Measurements from ENCODE around the gene GPR84. TPM values are rescaled to one million over a fixed set of nuclear protein-coding genes. Genes with fewer than 3 reads are reported as not detected.

The GPR84 gene
- total and polyA plus RNA-seq, 2 of the 13 experiments (the other 11 are each of a cell fraction or from before 2014, with no cell fraction given): not detected

- no peak for TF ChIP-seq PTBP1 (IDR thresholded peaks at IDR 0.05; ENCODE audit: low read depth, low read length, poor library complexity, severe bottlenecking)
- TF ChIP-seq ATF4 (CRISPR knock-in tag; IDR thresholded peaks at IDR 0.05): no peak
- peak; percentile 83 for TF ChIP-seq DR1 (CRISPR knock-in tag; IDR thresholded peaks at IDR 0.05)
- TF ChIP-seq KMT2A (CRISPR knock-in tag; IDR thresholded peaks at IDR 0.05): peak; percentile 67
- TF ChIP-seq ZBTB34 (CRISPR knock-in tag; IDR thresholded peaks at IDR 0.05): no peak
- TF ChIP-seq TFAP4 (IDR thresholded peaks at IDR 0.05; ENCODE audit: borderline replicate concordance, low read depth): peak; percentile 92
- TF ChIP-seq XRCC5 (optimal IDR thresholded peaks at IDR 0.05; ENCODE audit: low read length): peak; percentile 60
- TF ChIP-seq RFXAP (CRISPR knock-in tag; IDR thresholded peaks at IDR 0.05; ENCODE audit: borderline replicate concordance): peak; percentile 99
- no peak for TF ChIP-seq TBX3 (IDR thresholded peaks at IDR 0.05; ENCODE audit: borderline replicate concordance)
- peak; percentile 97 for TF ChIP-seq TAF1 (CRISPR knock-in tag; IDR thresholded peaks at IDR 0.05)
- TF ChIP-seq ZNF788 (CRISPR knock-in tag; IDR thresholded peaks at IDR 0.05; ENCODE audit: borderline replicate concordance): peak; percentile 81; the same call in 1 of the 2 replicates
- no peak; the same call in 1 of the 2 replicates for TF ChIP-seq HOMEZ (CRISPR knock-in tag; IDR thresholded peaks at IDR 0.05; ENCODE audit: low read depth)
- TF ChIP-seq CEBPB (IDR thresholded peaks at IDR 0.05; ENCODE audit: borderline replicate concordance, low read depth, low read length): peak; percentile 69
- TF ChIP-seq ZNF605 (CRISPR knock-in tag; IDR thresholded peaks at IDR 0.05): 0 out of 2 replicates have a peak, but pooled peaks have one; percentile 22
- TF ChIP-seq ZNF614 (CRISPR knock-in tag; IDR thresholded peaks at IDR 0.05; ENCODE audit: borderline replicate concordance): 0 out of 2 replicates have a peak, but pooled peaks have one; percentile 16
- 0 out of 2 replicates have a peak, but pooled peaks have one; percentile 47 for TF ChIP-seq ZNF564 (CRISPR knock-in tag; IDR thresholded peaks at IDR 0.05)
- peak; percentile 94 for TF ChIP-seq UBTF (CRISPR knock-in tag; IDR thresholded peaks at IDR 0.05)
- peak; percentile 84 for TF ChIP-seq USF2 (IDR thresholded peaks at IDR 0.05; ENCODE audit: low read depth, low read length)
- peak; percentile 86; the same call in 1 of the 2 replicates for TF ChIP-seq USF2 (CRISPR knock-in tag; IDR thresholded peaks at IDR 0.05; ENCODE audit: borderline replicate concordance)
Measured at GRCh38 chr12:54324617-54325441, 39.5 kb downstream of the GPR84 start, which contains the start of gene COPZ1 (continued).
